ENCODE data around the gene EYS. TPM values are rescaled to one million over a fixed set of nuclear protein-coding genes. Genes with fewer than 3 reads are reported as not detected.

The EYS gene
- total RNA-seq, 2 donors from 2014 or later, result 0.18 to 3.5 TPM

DNA sequence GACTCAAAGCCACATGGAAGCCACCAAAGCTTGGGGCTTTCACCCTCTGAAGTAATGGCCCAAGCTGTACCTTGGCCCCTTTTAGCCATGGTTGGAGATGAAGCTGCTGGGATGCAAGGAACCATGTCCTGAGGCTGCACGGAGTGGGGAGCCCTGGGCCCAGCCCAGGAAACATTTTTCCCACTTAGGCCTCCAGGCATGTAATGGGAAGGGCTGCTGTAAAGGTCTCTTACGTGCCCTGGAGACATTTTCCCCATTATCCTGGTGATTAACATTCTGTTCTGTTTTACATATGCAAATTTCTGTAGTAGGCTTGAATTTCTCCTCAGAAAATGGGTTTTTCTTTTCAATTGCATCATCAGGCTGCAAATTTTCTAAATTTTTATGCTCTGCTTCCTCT, 558.2 kb downstream of the EYS start:
- 89% methylated on average over 2 of the region's 2 CpGs for WGBS

GRCh38 chr6:65135567-65135966, 571.5 kb downstream of the EYS start:
- intact Hi-C loops (cut with DNase I), result no loop called here
- Histone ChIP-seq H3K27ac (no peak overlapping the region), H3K4me1 (replicated peaks) (no peaks in the 10 kb centered on the region), H3K4me3 (no peak overlapping the region), H3K9me3 (no peaks in the 10 kb centered on the region), H3K27me3 (replicated peaks; ENCODE audit: insufficient read depth) (no peaks in the 10 kb centered on the region), H3K36me3 (no peaks in the 10 kb centered on the region)
- no peak for DNase-seq (ENCODE audit: low spot score)
- TF ChIP-seq, protein P1, sequence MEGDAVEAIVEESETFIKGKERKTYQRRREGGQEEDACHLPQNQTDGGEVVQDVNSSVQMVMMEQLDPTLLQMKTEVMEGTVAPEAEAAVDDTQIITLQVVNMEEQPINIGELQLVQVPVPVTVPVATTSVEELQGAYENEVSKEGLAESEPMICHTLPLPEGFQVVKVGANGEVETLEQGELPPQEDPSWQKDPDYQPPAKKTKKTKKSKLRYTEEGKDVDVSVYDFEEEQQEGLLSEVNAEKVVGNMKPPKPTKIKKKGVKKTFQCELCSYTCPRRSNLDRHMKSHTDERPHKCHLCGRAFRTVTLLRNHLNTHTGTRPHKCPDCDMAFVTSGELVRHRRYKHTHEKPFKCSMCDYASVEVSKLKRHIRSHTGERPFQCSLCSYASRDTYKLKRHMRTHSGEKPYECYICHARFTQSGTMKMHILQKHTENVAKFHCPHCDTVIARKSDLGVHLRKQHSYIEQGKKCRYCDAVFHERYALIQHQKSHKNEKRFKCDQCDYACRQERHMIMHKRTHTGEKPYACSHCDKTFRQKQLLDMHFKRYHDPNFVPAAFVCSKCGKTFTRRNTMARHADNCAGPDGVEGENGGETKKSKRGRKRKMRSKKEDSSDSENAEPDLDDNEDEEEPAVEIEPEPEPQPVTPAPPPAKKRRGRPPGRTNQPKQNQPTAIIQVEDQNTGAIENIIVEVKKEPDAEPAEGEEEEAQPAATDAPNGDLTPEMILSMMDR (IDR thresholded peaks at IDR 0.05), result no peak
- TF ChIP-seq POLR2AphosphoS5 (IDR thresholded peaks at IDR 0.05), result no peak
- TF ChIP-seq POLR2A (IDR thresholded peaks at IDR 0.05), result no peak
- 75% methylated on average over 2 of the region's 2 CpGs for WGBS

More for the DNA sequence above, 558.2 kb downstream of the EYS start:
- H3K36me3 ChIP-seq, result no peaks in the 10 kb centered on the region
- H3K27ac ChIP-seq, result no peak overlapping the region
- intact Hi-C loops (cut with DNase I), result no loop called here
- DNase-seq (ENCODE audit: low spot score), result no peak
- no peaks in the 10 kb centered on the region for H3K9me3 ChIP-seq
- TF ChIP-seq POLR2AphosphoS5 (IDR thresholded peaks at IDR 0.05) (no peak), POLR2A (IDR thresholded peaks at IDR 0.05) (no peak)
- TF ChIP-seq, protein P1 (IDR thresholded peaks at IDR 0.05), result no peak
- H3K4me3 ChIP-seq, result no peak overlapping the region
- no peaks in the 10 kb centered on the region for H3K4me1 ChIP-seq (replicated peaks)
- H3K27me3 ChIP-seq (replicated peaks; ENCODE audit: insufficient read depth), result no peaks in the 10 kb centered on the region

DNA sequence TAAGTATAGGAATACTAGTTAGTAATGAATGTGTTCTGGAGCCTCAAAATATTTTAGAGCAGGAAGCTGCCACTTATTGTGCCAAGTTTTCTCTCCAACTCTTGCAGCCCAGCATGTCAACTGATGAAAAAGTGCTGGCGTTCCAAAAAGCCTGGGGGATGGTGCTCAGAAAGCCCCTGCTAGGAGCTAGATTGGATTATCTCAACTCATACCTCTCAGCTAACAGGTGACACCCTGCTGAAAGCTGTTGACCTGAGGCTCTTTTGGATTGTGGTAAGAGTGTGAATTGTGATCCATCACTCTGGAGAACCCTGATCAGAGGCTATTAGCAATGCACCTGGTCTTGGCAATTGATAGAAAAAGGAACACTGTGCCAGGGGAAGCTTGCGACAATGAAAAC, 580.4 kb downstream of the EYS start:
- intact Hi-C loops (cut with DNase I), result no loop called here
- H3K27ac ChIP-seq, result no peak overlapping the region
- no peak for DNase-seq (ENCODE audit: low spot score)
- H3K9me3 ChIP-seq, result no peaks in the 10 kb centered on the region
- no peak overlapping the region for H3K4me3 ChIP-seq
- no peaks in the 10 kb centered on the region for H3K27me3 ChIP-seq (replicated peaks; ENCODE audit: insufficient read depth)
- H3K36me3 ChIP-seq, result no peaks in the 10 kb centered on the region
- 79% methylated on average over 2 of the region's 2 CpGs for WGBS
- TF ChIP-seq, protein P1 (IDR thresholded peaks at IDR 0.05), result no peak
- TF ChIP-seq POLR2AphosphoS5 (IDR thresholded peaks at IDR 0.05) (no peak), POLR2A (IDR thresholded peaks at IDR 0.05) (no peak)
- H3K4me1 ChIP-seq (replicated peaks), result no peaks in the 10 kb centered on the region

DNA sequence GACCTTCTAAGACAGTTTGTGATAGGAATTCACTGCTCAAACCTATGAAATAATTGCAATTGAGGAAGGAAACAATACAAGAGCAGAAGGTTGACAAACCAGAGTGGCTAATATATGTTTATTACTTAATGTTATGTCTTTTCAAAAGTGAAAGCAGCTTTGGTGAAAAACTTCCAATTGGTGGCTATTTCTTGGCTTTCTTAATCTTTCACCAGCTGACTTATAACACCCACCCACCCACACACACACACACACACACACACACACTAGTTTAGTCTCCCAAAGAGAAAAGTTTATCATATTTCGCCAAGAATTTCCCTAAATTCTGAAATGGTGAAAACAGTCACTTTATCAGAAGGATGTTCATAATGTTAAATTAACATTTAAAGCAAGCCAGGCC, 583.5 kb downstream of the EYS start:
- Histone ChIP-seq H3K36me3 (no peaks in the 10 kb centered on the region), H3K27ac (no peak overlapping the region), H3K9me3 (no peaks in the 10 kb centered on the region), H3K27me3 (replicated peaks; ENCODE audit: insufficient read depth) (no peaks in the 10 kb centered on the region), H3K4me3 (no peak overlapping the region), H3K4me1 (replicated peaks) (no peaks in the 10 kb centered on the region)
- intact Hi-C loops (cut with DNase I), result no loop called here
- TF ChIP-seq, protein P1 (IDR thresholded peaks at IDR 0.05), result no peak
- no peak for TF ChIP-seq POLR2A (IDR thresholded peaks at IDR 0.05)
- TF ChIP-seq POLR2AphosphoS5 (IDR thresholded peaks at IDR 0.05), result no peak
- 92% methylated on average over 1 of the region's 1 CpG for WGBS
- DNase-seq (ENCODE audit: low spot score), result no peak

DNA sequence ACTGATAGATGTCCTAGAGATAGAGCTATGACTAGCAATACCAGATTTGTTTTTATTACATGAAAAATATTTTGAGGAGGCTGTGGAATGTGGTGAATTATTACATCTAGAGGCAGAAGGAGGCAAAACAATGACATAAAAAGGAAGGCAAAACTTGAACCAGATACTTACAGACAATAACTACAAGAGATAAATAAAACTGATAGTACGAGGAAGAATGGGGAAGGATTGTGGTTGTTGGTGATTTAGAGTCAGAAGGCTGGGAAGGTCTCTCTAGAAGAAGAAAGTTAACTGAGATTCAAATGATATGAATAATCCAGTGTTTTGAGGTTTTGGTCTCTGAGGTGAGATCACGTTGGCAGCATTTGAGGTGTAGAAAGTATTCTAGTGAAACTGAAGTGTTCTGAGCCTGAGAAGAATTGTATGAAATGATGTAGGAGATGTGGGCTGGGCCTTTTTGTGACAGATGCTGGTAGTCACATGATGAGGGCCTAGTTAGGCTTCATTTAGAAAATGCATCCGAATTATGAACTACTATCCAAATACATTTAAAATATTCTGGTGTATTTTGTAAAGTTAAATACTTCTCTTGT, 589.1 kb downstream of the EYS start:
- WGBS, result 72% methylated on average over 3 of the region's 3 CpGs
- H3K36me3 ChIP-seq, result no peaks in the 10 kb centered on the region
- no peak overlapping the region for H3K27ac ChIP-seq
- TF ChIP-seq, protein P1 (IDR thresholded peaks at IDR 0.05), result no peak
- TF ChIP-seq POLR2A (IDR thresholded peaks at IDR 0.05), result no peak
- TF ChIP-seq POLR2AphosphoS5 (IDR thresholded peaks at IDR 0.05), result no peak
- no peaks in the 10 kb centered on the region for H3K9me3 ChIP-seq
- H3K27me3 ChIP-seq (replicated peaks; ENCODE audit: insufficient read depth), result no peaks in the 10 kb centered on the region
- no peak overlapping the region for H3K4me3 ChIP-seq
- intact Hi-C loops (cut with DNase I), result no loop called here
- no peak for DNase-seq (ENCODE audit: low spot score)
- no peaks in the 10 kb centered on the region for H3K4me1 ChIP-seq (replicated peaks)
